Keratinocyte (primary cell): ENCODE measurements around the gene AHRR.

ENCODE experiments used
- CTCF ChIP-seq, 3 experiments: IDR thresholded peaks in 1 of 3; conservative IDR thresholded peaks in 1 of 3; optimal IDR thresholded peaks in 1 of 3; 2 replicates in 2 of 3; 3 replicates in 1 of 3; pipeline versions ENCODE3 to v1.5.1; 2011; ENCODE audit warnings: low read length in 3 of 3, mild to moderate bottlenecking in 3 of 3, moderate library complexity in 2 of 3, control low read depth in 1 of 3, inconsistent platforms in 1 of 3; ENCODE audit not compliant: insufficient read depth in 2 of 3; ENCODE audit errors: extremely low read depth in 1 of 3
- EZH2 ChIP-seq: IDR thresholded peaks from one replicate; pipeline ENCODE4 v1.6.1; 2012; ENCODE audit warnings: inconsistent platforms, mild to moderate bottlenecking, low read length, moderate library complexity

GRCh38 chr5:366541-367357 is 45.2 kb downstream of the AHRR start:
- no peak for TF ChIP-seq CTCF (optimal IDR thresholded peaks at IDR 0.05 in 1 of 3, IDR thresholded peaks at IDR 0.05 in 1 of 3, conservative IDR thresholded peaks at IDR 0.05 in 1 of 3; ENCODE audit: extremely low read depth in 1 of 3, insufficient read depth in 2 of 3, low read length in 3 of 3)
- no peak for TF ChIP-seq EZH2
